Endometrium (tissue), 2 donors: ENCODE measurements around the gene SORCS2.

Experiments
- FAIRE-seq: peaks from 2 replicates; lab custom pipeline; 2012; peaks lifted over from hg19 to GRCh38; lab: Jason Lieb, UNC
- donor health status: control.
- donor health status: control.

SORCS2 gene

GRCh38 chr4:7192252-7193029 is at the start of gene SORCS2:
Gene SORCS2 (plus strand): TSS chr4:7192538.
- FAIRE-seq: no peak

GRCh38 chr4:7144374-7145290 is 47.7 kb upstream of the SORCS2 start:
- FAIRE-seq: no peak

- no peak for FAIRE-seq
Measured at GRCh38 chr4:7145291-7145934, 46.9 kb upstream of the SORCS2 start.

- no peak for FAIRE-seq
Measured at GRCh38 chr4:7146059-7146785, 46.1 kb upstream of the SORCS2 start.

- FAIRE-seq: no peak
Measured at GRCh38 chr4:7146786-7147115, 45.6 kb upstream of the SORCS2 start.

GRCh38 chr4:7147261-7147660 is 45.1 kb upstream of the SORCS2 start:
- no peak for FAIRE-seq

GRCh38 chr4:7147661-7148310 is 44.6 kb upstream of the SORCS2 start:
- FAIRE-seq: no peak

GRCh38 chr4:7148337-7148736 is 44.0 kb upstream of the SORCS2 start:
- FAIRE-seq: no peak

- no peak for FAIRE-seq
Measured at GRCh38 chr4:7150036-7150635, 42.2 kb upstream of the SORCS2 start.

GRCh38 chr4:7151668-7152227 is 40.6 kb upstream of the SORCS2 start:
- FAIRE-seq: no peak

- no peak for FAIRE-seq
Measured at GRCh38 chr4:7153711-7154110, 38.6 kb upstream of the SORCS2 start.

GRCh38 chr4:7154351-7154981 is 37.9 kb upstream of the SORCS2 start:
- FAIRE-seq: no peak

- no peak for FAIRE-seq
Measured at GRCh38 chr4:7155590-7156071, 36.7 kb upstream of the SORCS2 start.

GRCh38 chr4:7156328-7156727 is 36.0 kb upstream of the SORCS2 start:
- no peak for FAIRE-seq

- FAIRE-seq: no peak
Measured at GRCh38 chr4:7156761-7157488, 35.4 kb upstream of the SORCS2 start.

- FAIRE-seq: no peak
Measured at GRCh38 chr4:7157666-7158065, 34.7 kb upstream of the SORCS2 start.

GRCh38 chr4:7158081-7158750 is 34.1 kb upstream of the SORCS2 start:
- no peak for FAIRE-seq

- no peak for FAIRE-seq
Measured at GRCh38 chr4:7158991-7159390, 33.3 kb upstream of the SORCS2 start.

- FAIRE-seq: no peak
Measured at GRCh38 chr4:7159923-7160322, 32.4 kb upstream of the SORCS2 start.
